Mucosa of stomach (tissue), 1 donor: ENCODE data around the gene PNMA6A.
"Not testable (repeated sequence)": the region's sequence is repeated elsewhere in the genome, so short reads cannot be mapped to it uniquely, and the experiment has no call there.

Experiments
- H3K27me3 ChIP-seq: one replicate; pipeline ENCODE4 v1.7.0; 2013; ENCODE audit warnings: mild to moderate bottlenecking, low read length; ENCODE audit not compliant: control insufficient read depth, insufficient read depth
- H3K36me3 ChIP-seq: one replicate; pipeline ENCODE4 v1.7.0; 2013; ENCODE audit warnings: low read length; ENCODE audit not compliant: control insufficient read depth, insufficient read depth
- H3K4me1 ChIP-seq: one replicate; pipeline ENCODE4 v1.7.0; 2013; ENCODE audit warnings: mild to moderate bottlenecking, low read length; ENCODE audit not compliant: control insufficient read depth, insufficient read depth
- H3K4me3 ChIP-seq: one replicate; pipeline ENCODE4 v1.7.0; 2013; ENCODE audit warnings: low read length
- H3K9ac ChIP-seq: one replicate; pipeline ENCODE4 v1.7.0; 2013; ENCODE audit warnings: mild to moderate bottlenecking, low read length, moderate library complexity
- H3K9me3 ChIP-seq: one replicate; pipeline ENCODE4 v1.7.0; 2013; ENCODE audit warnings: mild to moderate bottlenecking, low read length, moderate library complexity; ENCODE audit not compliant: control insufficient read depth
- donor health status: Pancreatic carcinoma.

The PNMA6A gene

DNA sequence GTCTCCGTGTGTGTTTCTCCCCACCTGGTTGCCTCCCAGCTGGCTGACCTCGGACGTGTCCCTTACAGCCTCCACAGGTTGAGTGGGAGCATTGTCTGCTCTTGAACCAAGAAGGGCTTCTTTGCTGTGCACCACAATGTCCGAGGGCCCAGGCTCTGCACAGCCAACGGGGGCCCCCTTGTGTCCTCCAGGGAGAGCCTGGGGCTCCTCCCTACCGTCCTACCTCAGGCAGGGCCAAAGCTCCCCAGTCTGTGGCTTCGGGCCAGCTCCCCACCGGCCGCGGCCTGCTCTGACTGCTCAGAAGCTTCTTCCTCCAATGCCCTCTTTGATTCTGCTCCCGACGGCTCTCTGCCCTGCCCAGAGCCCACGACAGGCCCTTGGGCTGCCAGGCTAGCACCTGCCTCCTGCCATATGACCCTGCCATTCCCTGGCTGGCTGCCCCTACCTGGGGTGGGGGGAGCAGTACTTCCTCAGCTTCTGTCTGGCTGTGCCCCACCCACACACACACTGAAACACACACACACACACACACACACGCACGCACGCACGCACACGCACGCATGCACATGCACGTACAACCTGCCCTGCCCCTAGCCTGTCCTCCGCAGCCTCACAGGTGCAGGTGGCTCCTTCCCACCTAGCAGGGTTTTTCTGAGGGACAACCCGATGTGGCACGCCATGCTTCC, 11.1 kb downstream of the PNMA6A start:
- H3K4me1 ChIP-seq, H3K4me3 ChIP-seq, H3K27me3 ChIP-seq, H3K9ac ChIP-seq, H3K9me3 ChIP-seq, H3K36me3 ChIP-seq: not testable (repeated sequence)

DNA sequence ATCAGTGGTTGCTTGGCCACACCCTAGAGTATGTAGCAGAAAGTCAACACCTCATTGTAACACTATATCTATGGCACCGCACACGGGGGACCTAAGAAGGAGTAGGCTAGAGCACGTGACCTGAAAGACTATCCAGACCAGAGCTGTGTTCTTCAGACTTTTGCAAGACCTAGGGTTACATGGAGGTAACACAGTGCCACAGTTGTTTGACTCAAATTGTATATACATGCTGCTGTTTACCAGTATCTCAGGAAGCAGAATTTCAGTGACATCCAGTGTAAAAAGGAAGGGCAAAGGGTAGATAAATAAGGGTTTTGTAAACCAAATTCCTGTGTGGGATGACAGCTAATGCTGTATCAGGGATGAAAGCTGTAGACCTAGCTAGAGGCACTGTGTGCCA, 30.2 kb downstream of the PNMA6A start:
- no peaks in the 10 kb centered on the region for H3K4me1 ChIP-seq
- H3K36me3 ChIP-seq = no peaks in the 10 kb centered on the region
- H3K9ac ChIP-seq = no peak overlapping the region
- no peaks in the 10 kb centered on the region for H3K27me3 ChIP-seq
- H3K4me3 ChIP-seq = no peak overlapping the region
- no peaks in the 10 kb centered on the region for H3K9me3 ChIP-seq

- not testable (repeated sequence) for H3K9me3 ChIP-seq, H3K9ac ChIP-seq, H3K36me3 ChIP-seq, H3K4me3 ChIP-seq, H3K27me3 ChIP-seq, H3K4me1 ChIP-seq
Measured at GRCh38 chrX:153104959-153105358, 32.7 kb downstream of the PNMA6A start.

- H3K9me3 ChIP-seq, H3K4me1 ChIP-seq, H3K36me3 ChIP-seq, H3K9ac ChIP-seq, H3K4me3 ChIP-seq, H3K27me3 ChIP-seq: not testable (repeated sequence)
Measured at GRCh38 chrX:153106092-153106801, 34.0 kb downstream of the PNMA6A start.

DNA sequence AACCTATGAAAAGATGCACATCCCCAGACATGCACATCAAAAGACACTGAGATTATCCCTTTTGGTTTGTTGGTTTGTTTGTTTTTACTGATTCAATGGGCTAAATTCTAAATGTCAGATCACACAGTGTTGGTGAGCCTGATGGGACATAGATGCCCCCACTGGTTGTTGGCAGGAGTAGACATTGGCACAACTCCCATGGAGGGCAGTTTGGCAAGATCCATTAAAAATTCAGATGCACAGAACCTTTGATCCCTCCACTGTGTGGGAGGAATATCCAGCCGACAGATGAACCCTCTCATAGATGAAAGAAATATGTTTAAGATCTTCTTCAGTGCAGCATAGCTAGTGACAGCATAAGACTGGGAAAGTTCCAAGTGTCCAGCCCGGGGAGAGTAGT, 38.5 kb downstream of the PNMA6A start:
- H3K27me3 ChIP-seq, H3K9me3 ChIP-seq, H3K4me3 ChIP-seq, H3K4me1 ChIP-seq, H3K36me3 ChIP-seq, H3K9ac ChIP-seq: not testable (repeated sequence)

- not testable (repeated sequence) for H3K4me1 ChIP-seq, H3K9ac ChIP-seq, H3K4me3 ChIP-seq, H3K36me3 ChIP-seq, H3K27me3 ChIP-seq, H3K9me3 ChIP-seq
Measured at GRCh38 chrX:153113851-153114250, 41.6 kb downstream of the PNMA6A start.

DNA sequence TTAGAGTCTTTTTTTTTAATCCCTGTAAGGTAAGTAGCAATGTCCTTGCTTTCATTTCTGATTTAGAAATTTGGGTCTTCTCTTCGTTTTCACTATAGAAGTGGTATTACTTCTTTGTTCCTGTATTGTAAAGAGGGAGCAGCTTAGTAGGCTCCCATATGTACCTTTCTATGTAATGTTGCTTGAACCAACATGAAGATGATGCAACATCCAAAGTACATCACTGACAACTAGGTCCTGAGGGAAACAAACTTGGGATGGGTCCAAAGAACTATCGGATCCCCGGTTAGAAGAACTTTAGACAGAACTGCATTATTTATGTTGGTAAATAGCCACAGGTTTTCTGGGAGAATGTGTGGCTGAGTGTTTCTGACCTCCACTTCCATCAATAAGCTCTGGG, 45.5 kb downstream of the PNMA6A start:
- H3K9me3 ChIP-seq, H3K9ac ChIP-seq, H3K27me3 ChIP-seq, H3K4me3 ChIP-seq, H3K4me1 ChIP-seq, H3K36me3 ChIP-seq: not testable (repeated sequence)

DNA sequence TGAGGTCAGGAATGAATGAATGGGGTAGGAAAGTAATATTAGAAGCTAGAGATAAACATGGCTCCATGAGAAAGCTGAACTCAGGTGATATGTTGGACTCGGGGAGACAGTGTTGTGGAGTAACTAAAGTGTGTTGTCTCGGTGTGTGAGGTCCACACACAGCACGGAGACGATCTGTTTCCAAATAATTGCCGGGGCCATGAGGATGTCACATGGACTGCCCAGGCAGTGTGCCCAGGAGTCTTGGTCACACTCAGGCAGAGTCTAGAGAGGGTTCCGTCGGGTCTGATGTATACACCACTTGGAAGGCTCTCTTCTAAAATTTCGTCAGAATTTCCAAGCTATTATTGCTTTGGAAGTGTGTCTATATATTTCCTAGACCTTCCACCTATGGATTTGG, 48.0 kb downstream of the PNMA6A start:
- H3K4me3 ChIP-seq, H3K9me3 ChIP-seq, H3K27me3 ChIP-seq, H3K36me3 ChIP-seq, H3K4me1 ChIP-seq, H3K9ac ChIP-seq: not testable (repeated sequence)

GRCh38 chrX:153123468-153123867, 51.2 kb downstream of the PNMA6A start:
- H3K9ac ChIP-seq, H3K4me1 ChIP-seq, H3K9me3 ChIP-seq, H3K4me3 ChIP-seq, H3K27me3 ChIP-seq, H3K36me3 ChIP-seq: not testable (repeated sequence)
